HCT116 (cell line): ENCODE results near the gene FAM83E. TPM values are rescaled to one million over a fixed set of nuclear protein-coding genes. Genes with fewer than 3 reads are reported as not detected.

ENCODE experiments used
- ATAC-seq: fragments of 200-7000 bp; cut with Tn5 transposase; 2 replicates; pipeline ENCODE4 v1.9.1; 2020; ENCODE audit warnings: mild to moderate bottlenecking, moderate library complexity
- BruUV-seq: library from RNA; stranded (reverse); fragments of 400-500 nt; replicated peaks from 2 replicates; lab custom pipeline; 2021; lab: Mats Ljungman, UMichigan
- CTCF ChIA-PET: fragments of 300-600 bp; sonication (Branson Sonifier 250); formaldehyde crosslinking; loops from one replicate; lab custom pipeline; 2021; ENCODE audit warnings: antibody characterized with exemption; lab: Charles Lee
- POLR2A ChIA-PET: fragments of 300-600, 350-600 bp; sonication (Branson Sonifier 250); formaldehyde crosslinking; loops from one replicate; lab custom pipeline; 2021; ENCODE audit warnings: antibody characterized with exemption; lab: Charles Lee
- RAD21 ChIA-PET, 2 experiments: fragments of 300-600 bp; sonication (Branson Sonifier 250); formaldehyde crosslinking; loops; one replicate each; lab custom pipeline; 2023; ENCODE audit warnings: low total read pairs in 2 of 2; ENCODE audit not compliant: uncharacterized antibody in 2 of 2, unreplicated experiment in 2 of 2, low non-redundant PET in 1 of 2; lab: Charles Lee
- DNase-seq: peaks from one replicate; pipeline ENCODE4 v3.0.0-alpha.2; 2010; ENCODE audit warnings: low read depth, low spot score
- H2AFZ ChIP-seq: fragments of 200-600 bp; shearing (Covaris generic), sonication (generic); 2 replicates; pipeline ENCODE4 v1.6.1; 2017; ENCODE audit warnings: low read depth, mixed run types, mixed read lengths, antibody characterized with exemption, low read length; ENCODE audit not compliant: poor library complexity, severe bottlenecking
- H3K27ac ChIP-seq: 2 replicates; pipeline ENCODE4 v1.5.1; 2012; ENCODE audit warnings: low read depth, low read length
- H3K27me3 ChIP-seq: fragments of 200-600 bp; sonication (generic); 2 replicates; pipeline ENCODE4 v1.6.1; 2016; ENCODE audit warnings: mixed run types, low read length, mixed read lengths; ENCODE audit not compliant: insufficient read depth
- H3K36me3 ChIP-seq, 2 experiments: fragments of 200-500 bp in 1 of 2; fragments of 200-600 bp in 1 of 2; sonication (Bioruptor generic) in 1 of 2; sonication (generic) in 1 of 2; 2 replicates each; pipeline versions ENCODE4 v1.5.1 to v1.6.1; 2014 to 2016; ENCODE audit warnings: low read length in 2 of 2, inconsistent platforms in 1 of 2, mixed read lengths in 1 of 2, mixed run types in 1 of 2; ENCODE audit not compliant: insufficient read depth in 2 of 2, control insufficient read depth in 1 of 2
- H3K4me1 ChIP-seq, 2 experiments: fragments of 200-600 bp in 1 of 2; sonication (generic) in 1 of 2; 2 replicates each; pipeline versions ENCODE4 v1.5.1 to v1.6.1; 2012 to 2017; ENCODE audit warnings: low read length in 2 of 2, inconsistent platforms in 1 of 2, mild to moderate bottlenecking in 1 of 2, mixed read lengths in 1 of 2, mixed run types in 1 of 2, moderate library complexity in 1 of 2; ENCODE audit not compliant: insufficient read depth in 2 of 2, control insufficient read depth in 1 of 2
- H3K4me2 ChIP-seq: fragments of 200-600 bp; sonication (generic); 2 replicates; pipeline ENCODE4 v1.6.1; 2017; ENCODE audit warnings: mixed run types, low read length, mixed read lengths
- H3K4me3 ChIP-seq, 2 experiments: fragments of 200-600 bp in 1 of 2; sonication (generic) in 1 of 2; replicated peaks in 1 of 2; 2 replicates each; pipeline ENCODE4 v1.5.1; 2011 to 2016; ENCODE audit warnings: low read length in 2 of 2, control low read depth in 1 of 2, low read depth in 1 of 2, mild to moderate bottlenecking in 1 of 2, mixed read lengths in 1 of 2, mixed run types in 1 of 2
- H3K79me2 ChIP-seq: fragments of 200-600 bp; sonication (generic); 2 replicates; pipeline ENCODE4 v1.6.1; 2017; ENCODE audit warnings: mild to moderate bottlenecking, mixed run types, low read length, moderate library complexity, mixed read lengths; ENCODE audit not compliant: insufficient read depth
- H3K9ac ChIP-seq: fragments of 200-600 bp; sonication (generic); 2 replicates; pipeline ENCODE4 v1.6.1; 2016; ENCODE audit warnings: low read length, mixed read lengths
- H3K9me2 ChIP-seq: fragments of 200-600 bp; sonication (generic), shearing (Covaris generic); 2 replicates; pipeline ENCODE4 v1.6.1; 2017; ENCODE audit warnings: mixed run types, mild to moderate bottlenecking, moderate library complexity; ENCODE audit not compliant: insufficient read depth
- H3K9me3 ChIP-seq, 2 experiments: fragments of 200-500 bp in 1 of 2; fragments of 200-600 bp in 1 of 2; sonication (Bioruptor generic) in 1 of 2; sonication (generic) in 1 of 2; 2 replicates each; pipeline ENCODE4 v1.6.1; 2014 to 2017; ENCODE audit warnings: low read length in 2 of 2, mixed read lengths in 2 of 2, inconsistent platforms in 1 of 2, low read depth in 1 of 2, mild to moderate bottlenecking in 1 of 2, mixed run types in 1 of 2, moderate library complexity in 1 of 2; ENCODE audit not compliant: control insufficient read depth in 1 of 2, insufficient read depth in 1 of 2
- H4K20me1 ChIP-seq: fragments of 200-600 bp; sonication (generic), shearing (Covaris generic); 2 replicates; pipeline ENCODE4 v1.6.1; 2017; ENCODE audit warnings: mixed run types, mild to moderate bottlenecking, moderate library complexity; ENCODE audit not compliant: insufficient read depth
- ATF3 ChIP-seq: IDR thresholded peaks from 2 replicates; pipeline ENCODE4 v1.6.1; 2012
- ELF1 ChIP-seq: IDR thresholded peaks from 2 replicates; pipeline ENCODE4 v1.6.1; 2012; ENCODE audit warnings: low read depth, borderline replicate concordance
- EZH2phosphoT487 ChIP-seq: fragments of 200-600 bp; IDR thresholded peaks from 2 replicates; pipeline ENCODE4 v1.6.1; 2018; ENCODE audit warnings: antibody characterized with exemption, borderline replicate concordance
- FOSL1 ChIP-seq: IDR thresholded peaks from 2 replicates; pipeline ENCODE4 v1.6.1; 2012; ENCODE audit warnings: low read depth
- JUND ChIP-seq: IDR thresholded peaks from 2 replicates; pipeline ENCODE4 v1.6.1; 2012
- POLR2AphosphoS5 ChIP-seq: IDR thresholded peaks from 2 replicates; pipeline ENCODE4 v1.6.1; 2011; ENCODE audit warnings: mild to moderate bottlenecking, low read depth, low read length, moderate library complexity
- RAD21 ChIP-seq: IDR thresholded peaks from 2 replicates; pipeline ENCODE4 v1.6.1; 2012; ENCODE audit warnings: low read depth, mild to moderate bottlenecking
- REST ChIP-seq: IDR thresholded peaks from 2 replicates; pipeline ENCODE4 v1.6.1; 2012; ENCODE audit warnings: low read depth
- SP1 ChIP-seq: IDR thresholded peaks from 2 replicates; pipeline ENCODE4 v1.6.1; 2012; ENCODE audit warnings: low read depth
- TCF7L2 ChIP-seq: IDR thresholded peaks from 2 replicates; pipeline ENCODE4 v1.7.0; 2011; ENCODE audit warnings: borderline replicate concordance, inconsistent platforms; ENCODE audit not compliant: insufficient read depth, insufficient read length; ENCODE audit errors: extremely low read depth
- YY1 ChIP-seq: IDR thresholded peaks from 2 replicates; pipeline ENCODE4 v1.6.1; 2011; ENCODE audit warnings: low read length, low read depth, moderate library complexity, mild to moderate bottlenecking; ENCODE audit not compliant: insufficient replicate concordance; ENCODE audit errors: extremely low read depth
- ZFX ChIP-seq: fragments of 450-650 bp; IDR thresholded peaks from 2 replicates; pipeline ENCODE4 v1.6.1; 2017
- ZNF274 ChIP-seq: fragments of 200-500 bp; sonication (Bioruptor generic); IDR thresholded peaks from 2 replicates; pipeline ENCODE4 v1.6.1; 2014; ENCODE audit warnings: mild to moderate bottlenecking, low read depth, low read length, inconsistent platforms
- intact Hi-C: fragments of 100-400 bp; cut with micrococcal nuclease; formaldehyde crosslinking; loops from 2 replicates; pipeline ENCODE4 v1.10.0; 2022
- total RNA-seq: library from RNA; stranded (reverse); gene quantifications from one replicate; pipeline ENCODE4 v1.2.1, GENCODE V29; 2021; ENCODE audit not compliant: unreplicated experiment
- TF ChIP-seq, protein P1 (sequence below): IDR thresholded peaks from 2 replicates; pipeline ENCODE4 v1.6.1; 2011; ENCODE audit warnings: mild to moderate bottlenecking, low read length, moderate library complexity; ENCODE audit not compliant: insufficient replicate concordance; ENCODE audit errors: extremely low read depth

FAM83E gene
- total RNA-seq, 1 experiment from 2014 or later: 6.8 TPM

- peak; percentile 58 for TF ChIP-seq TCF7L2
- TF ChIP-seq RAD21: no peak
- TF ChIP-seq ELF1: no peak
- TF ChIP-seq YY1: peak; percentile 60
- no peak for TF ChIP-seq JUND
- no peak for TF ChIP-seq ZFX
- TF ChIP-seq ZNF274: no peak
- no peak for TF ChIP-seq REST
- TF ChIP-seq POLR2AphosphoS5: peak; percentile 13
- TF ChIP-seq ATF3: no peak
- TF ChIP-seq FOSL1: no peak
- TF ChIP-seq SP1: no peak
- TF ChIP-seq EZH2phosphoT487: no peak
- TF ChIP-seq, protein P1, sequence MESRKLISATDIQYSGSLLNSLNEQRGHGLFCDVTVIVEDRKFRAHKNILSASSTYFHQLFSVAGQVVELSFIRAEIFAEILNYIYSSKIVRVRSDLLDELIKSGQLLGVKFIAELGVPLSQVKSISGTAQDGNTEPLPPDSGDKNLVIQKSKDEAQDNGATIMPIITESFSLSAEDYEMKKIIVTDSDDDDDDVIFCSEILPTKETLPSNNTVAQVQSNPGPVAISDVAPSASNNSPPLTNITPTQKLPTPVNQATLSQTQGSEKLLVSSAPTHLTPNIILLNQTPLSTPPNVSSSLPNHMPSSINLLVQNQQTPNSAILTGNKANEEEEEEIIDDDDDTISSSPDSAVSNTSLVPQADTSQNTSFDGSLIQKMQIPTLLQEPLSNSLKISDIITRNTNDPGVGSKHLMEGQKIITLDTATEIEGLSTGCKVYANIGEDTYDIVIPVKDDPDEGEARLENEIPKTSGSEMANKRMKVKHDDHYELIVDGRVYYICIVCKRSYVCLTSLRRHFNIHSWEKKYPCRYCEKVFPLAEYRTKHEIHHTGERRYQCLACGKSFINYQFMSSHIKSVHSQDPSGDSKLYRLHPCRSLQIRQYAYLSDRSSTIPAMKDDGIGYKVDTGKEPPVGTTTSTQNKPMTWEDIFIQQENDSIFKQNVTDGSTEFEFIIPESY: peak; percentile 4
- ChIA-PET CTCF (interaction anchor here (0.6 kb wide), 1 partner anchor 9 kb away, joined by 5 read pairs; the partner anchor contains the start of gene CA11), POLR2A (interaction anchor here (0.7 to 2.3 kb wide), 5 partner anchors 9 to 22 kb away, joined by 3 to 16 read pairs (median 4); partner anchors contain the start of genes CA11, RPL18 and SPHK2), RAD21 (no interaction called here)
- H3K4me2 ChIP-seq: peak overlapping the region; percentile 93
- H3K27ac ChIP-seq: peak overlapping the region; percentile 95
- peaks cover 29 to 68% of the 10 kb centered on the region in 2 experiments for H3K4me1 ChIP-seq
- DNase-seq (peak; percentile 99), ATAC-seq (peak; percentile 72)
- no peak overlapping the region for H2AFZ ChIP-seq
- 0 out of 4 replicates have a peak, but pooled peaks cover 0 to 2% of the 10 kb centered on the region in 2 experiments for H3K36me3 ChIP-seq
- no peaks in the 10 kb centered on the region for H3K9me3 ChIP-seq
- H3K9ac ChIP-seq: peak overlapping the region; percentile 96
- no peaks in the 10 kb centered on the region for H3K9me2 ChIP-seq
- peak overlapping the region; percentile 57 to 83 for H3K4me3 ChIP-seq
- intact Hi-C loops: no loop called here
- no TSS peak for BruUV-seq
- H3K27me3 ChIP-seq: no peaks in the 10 kb centered on the region
- H4K20me1 ChIP-seq: no peaks in the 10 kb centered on the region
- H3K79me2 ChIP-seq: peaks cover 18% of the 10 kb centered on the region
Observed at GRCh38 chr19:48637449-48637947, 22.6 kb upstream of the FAM83E start.
